ENCODE results near the gene CDH13.

Gene CDH13

GRCh38 chr16:82859662-82860061, 232.9 kb downstream of the CDH13 start:
- no peaks in the 10 kb centered on the region for H3K36me3 ChIP-seq (ENCODE audit: control insufficient read depth, insufficient read depth, low read length)
- no peak overlapping the region for H3K4me3 ChIP-seq (ENCODE audit: low read length)
- no peaks in the 10 kb centered on the region for H3K9me3 ChIP-seq (ENCODE audit: control insufficient read depth, insufficient read depth, low read length)
- WGBS (ENCODE audit: insufficient coverage, insufficient read length): no CpG with 5 or more reads among the region's 6 CpGs
- H3K4me1 ChIP-seq (ENCODE audit: control insufficient read depth, insufficient read depth, low read length): no peaks in the 10 kb centered on the region
- H3K27me3 ChIP-seq (ENCODE audit: control insufficient read depth, insufficient read depth, low read length): no peaks in the 10 kb centered on the region
- no peak overlapping the region for H3K27ac ChIP-seq (ENCODE audit: low read length)
- DNase-seq (ENCODE audit: low read depth, low spot score): no peak

- no CpG with 5 or more reads among the region's 7 CpGs for WGBS (ENCODE audit: insufficient coverage, insufficient read length)
- no peaks in the 10 kb centered on the region for H3K36me3 ChIP-seq (ENCODE audit: control insufficient read depth, insufficient read depth, low read length)
- no peak overlapping the region for H3K27ac ChIP-seq (ENCODE audit: low read length)
- H3K27me3 ChIP-seq (ENCODE audit: control insufficient read depth, insufficient read depth, low read length): no peaks in the 10 kb centered on the region
- H3K4me1 ChIP-seq (ENCODE audit: control insufficient read depth, insufficient read depth, low read length): no peaks in the 10 kb centered on the region
- H3K4me3 ChIP-seq (ENCODE audit: low read length): no peak overlapping the region
- no peaks in the 10 kb centered on the region for H3K9me3 ChIP-seq (ENCODE audit: control insufficient read depth, insufficient read depth, low read length)
- no peak for DNase-seq (ENCODE audit: low read depth, low spot score)
Measured at GRCh38 chr16:82860071-82860470, 233.3 kb downstream of the CDH13 start.

DNA sequence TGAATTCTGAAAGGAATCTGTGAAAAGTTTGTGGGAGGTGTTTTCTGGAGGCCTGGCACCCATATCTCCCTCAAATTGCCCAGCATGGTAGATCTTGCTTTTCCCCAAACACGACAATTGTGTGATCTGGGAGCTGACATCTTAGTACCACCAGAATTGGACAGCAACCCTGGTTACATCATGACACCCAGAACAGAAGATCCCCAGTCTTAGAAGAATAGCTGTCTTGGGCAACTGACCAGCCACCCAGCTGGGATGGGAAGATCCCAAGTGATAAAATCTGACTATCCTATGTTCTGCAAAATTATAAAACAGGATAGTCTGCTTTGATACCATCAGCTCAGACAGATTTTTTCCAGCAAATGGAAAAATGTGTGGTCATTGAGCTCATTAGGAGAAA, 235.3 kb downstream of the CDH13 start:
- Histone ChIP-seq H3K27me3 (ENCODE audit: control insufficient read depth, insufficient read depth, low read length) (no peaks in the 10 kb centered on the region), H3K4me3 (ENCODE audit: low read length) (no peak overlapping the region), H3K4me1 (ENCODE audit: control insufficient read depth, insufficient read depth, low read length) (no peaks in the 10 kb centered on the region), H3K9me3 (ENCODE audit: control insufficient read depth, insufficient read depth, low read length) (no peaks in the 10 kb centered on the region), H3K27ac (ENCODE audit: low read length) (no peak overlapping the region), H3K36me3 (ENCODE audit: control insufficient read depth, insufficient read depth, low read length) (no peaks in the 10 kb centered on the region)
- no peak for DNase-seq (ENCODE audit: low read depth, low spot score)
- WGBS (ENCODE audit: insufficient coverage, insufficient read length): no CpG with 5 or more reads among the region's 1 CpG

DNA sequence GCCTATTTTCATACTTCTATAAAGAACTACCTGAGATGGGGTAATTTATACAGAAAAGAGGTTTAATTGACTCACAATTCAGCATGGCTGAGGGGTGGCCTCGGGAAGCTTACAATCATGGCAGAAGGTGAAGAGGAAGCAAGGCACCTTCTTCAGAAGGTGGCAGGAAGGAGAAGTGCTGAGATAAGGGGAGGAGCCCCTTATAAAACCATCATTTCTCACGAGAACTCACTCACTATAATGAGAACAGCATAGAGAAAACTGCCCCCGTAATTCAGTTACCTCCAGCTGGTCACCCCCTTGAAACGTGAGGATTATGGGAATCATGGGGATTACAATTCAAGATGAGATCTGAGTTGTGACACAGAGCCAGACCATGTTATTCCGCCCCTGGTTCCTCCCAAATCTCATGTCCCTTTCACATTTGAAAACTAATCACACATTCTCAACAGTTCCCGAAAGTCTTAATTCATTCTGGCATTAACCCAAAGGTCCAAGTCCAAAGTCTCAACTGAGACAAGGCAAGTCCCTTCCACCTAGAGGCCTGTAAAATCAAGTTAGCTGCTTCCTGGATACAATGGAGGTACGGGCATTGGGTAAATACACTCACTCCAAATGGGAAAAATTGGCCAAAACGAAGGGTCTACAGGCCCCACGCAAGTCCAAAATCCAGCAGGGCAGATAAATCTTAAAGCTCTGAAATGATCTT, 237.7 kb downstream of the CDH13 start:
- Histone ChIP-seq H3K4me1 (ENCODE audit: control insufficient read depth, insufficient read depth, low read length) (no peaks in the 10 kb centered on the region), H3K27me3 (ENCODE audit: control insufficient read depth, insufficient read depth, low read length) (no peaks in the 10 kb centered on the region), H3K9me3 (ENCODE audit: control insufficient read depth, insufficient read depth, low read length) (no peaks in the 10 kb centered on the region), H3K4me3 (ENCODE audit: low read length) (no peak overlapping the region), H3K36me3 (ENCODE audit: control insufficient read depth, insufficient read depth, low read length) (no peaks in the 10 kb centered on the region), H3K27ac (ENCODE audit: low read length) (no peak overlapping the region)
- WGBS (ENCODE audit: insufficient coverage, insufficient read length): no CpG with 5 or more reads among the region's 9 CpGs
- no peak for DNase-seq (ENCODE audit: low read depth, low spot score)

- Histone ChIP-seq H3K27ac (ENCODE audit: low read length) (no peak overlapping the region), H3K4me3 (ENCODE audit: low read length) (no peak overlapping the region), H3K4me1 (ENCODE audit: control insufficient read depth, insufficient read depth, low read length) (no peaks in the 10 kb centered on the region), H3K36me3 (ENCODE audit: control insufficient read depth, insufficient read depth, low read length) (no peaks in the 10 kb centered on the region), H3K9me3 (ENCODE audit: control insufficient read depth, insufficient read depth, low read length) (no peaks in the 10 kb centered on the region), H3K27me3 (ENCODE audit: control insufficient read depth, insufficient read depth, low read length) (no peaks in the 10 kb centered on the region)
- DNase-seq (ENCODE audit: low read depth, low spot score): no peak
- WGBS (ENCODE audit: insufficient coverage, insufficient read length): no CpG with 5 or more reads among the region's 4 CpGs
Measured at GRCh38 chr16:82865412-82865811, 238.6 kb downstream of the CDH13 start.

- no peak for DNase-seq (ENCODE audit: low read depth, low spot score)
- Histone ChIP-seq H3K27me3 (ENCODE audit: control insufficient read depth, insufficient read depth, low read length) (no peaks in the 10 kb centered on the region), H3K27ac (ENCODE audit: low read length) (no peak overlapping the region), H3K4me3 (ENCODE audit: low read length) (no peak overlapping the region), H3K4me1 (ENCODE audit: control insufficient read depth, insufficient read depth, low read length) (no peaks in the 10 kb centered on the region), H3K36me3 (ENCODE audit: control insufficient read depth, insufficient read depth, low read length) (no peaks in the 10 kb centered on the region), H3K9me3 (ENCODE audit: control insufficient read depth, insufficient read depth, low read length) (no peaks in the 10 kb centered on the region)
- no CpG with 5 or more reads among the region's 1 CpG for WGBS (ENCODE audit: insufficient coverage, insufficient read length)
Measured at GRCh38 chr16:82867485-82867884, 240.7 kb downstream of the CDH13 start.

DNA sequence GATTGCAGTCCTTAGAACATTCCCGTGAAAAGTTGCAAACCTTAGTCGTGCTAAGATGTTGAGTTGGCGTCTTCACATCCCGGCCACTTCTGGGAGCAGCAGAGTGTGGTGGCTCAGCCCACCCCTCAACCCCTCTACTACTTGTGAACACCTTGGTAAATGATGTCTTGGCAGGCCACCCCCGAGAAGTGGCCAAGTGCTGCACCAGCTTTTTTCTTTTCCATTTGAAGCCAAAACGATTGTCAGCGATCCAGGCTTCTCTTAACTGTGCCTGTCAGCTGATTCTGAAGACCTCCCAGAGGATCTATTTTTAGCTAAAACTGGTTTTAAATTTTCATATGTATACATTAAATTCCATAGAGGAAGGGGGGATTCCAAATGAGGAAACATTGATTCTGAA, 247.5 kb downstream of the CDH13 start:
- DNase-seq (ENCODE audit: low read depth, low spot score): no peak
- H3K27ac ChIP-seq (ENCODE audit: low read length): no peak overlapping the region
- H3K36me3 ChIP-seq (ENCODE audit: control insufficient read depth, insufficient read depth, low read length): no peaks in the 10 kb centered on the region
- H3K9me3 ChIP-seq (ENCODE audit: control insufficient read depth, insufficient read depth, low read length): no peaks in the 10 kb centered on the region
- H3K4me3 ChIP-seq (ENCODE audit: low read length): no peak overlapping the region
- H3K27me3 ChIP-seq (ENCODE audit: control insufficient read depth, insufficient read depth, low read length): no peaks in the 10 kb centered on the region
- WGBS (ENCODE audit: insufficient coverage, insufficient read length): no CpG with 5 or more reads among the region's 7 CpGs
- H3K4me1 ChIP-seq (ENCODE audit: control insufficient read depth, insufficient read depth, low read length): peaks cover 4% of the 10 kb centered on the region; the same call in 1 of the 2 replicates

GRCh38 chr16:82874672-82875071, 247.9 kb downstream of the CDH13 start:
- Histone ChIP-seq H3K4me3 (ENCODE audit: low read length) (no peak overlapping the region), H3K9me3 (ENCODE audit: control insufficient read depth, insufficient read depth, low read length) (no peaks in the 10 kb centered on the region), H3K27ac (ENCODE audit: low read length) (no peak overlapping the region), H3K36me3 (ENCODE audit: control insufficient read depth, insufficient read depth, low read length) (no peaks in the 10 kb centered on the region), H3K27me3 (ENCODE audit: control insufficient read depth, insufficient read depth, low read length) (no peaks in the 10 kb centered on the region), H3K4me1 (ENCODE audit: control insufficient read depth, insufficient read depth, low read length) (peaks cover 4% of the 10 kb centered on the region; the same call in 1 of the 2 replicates)
- DNase-seq (ENCODE audit: low read depth, low spot score): peak; percentile 5
- no CpG with 5 or more reads among the region's 1 CpG for WGBS (ENCODE audit: insufficient coverage, insufficient read length)

DNA sequence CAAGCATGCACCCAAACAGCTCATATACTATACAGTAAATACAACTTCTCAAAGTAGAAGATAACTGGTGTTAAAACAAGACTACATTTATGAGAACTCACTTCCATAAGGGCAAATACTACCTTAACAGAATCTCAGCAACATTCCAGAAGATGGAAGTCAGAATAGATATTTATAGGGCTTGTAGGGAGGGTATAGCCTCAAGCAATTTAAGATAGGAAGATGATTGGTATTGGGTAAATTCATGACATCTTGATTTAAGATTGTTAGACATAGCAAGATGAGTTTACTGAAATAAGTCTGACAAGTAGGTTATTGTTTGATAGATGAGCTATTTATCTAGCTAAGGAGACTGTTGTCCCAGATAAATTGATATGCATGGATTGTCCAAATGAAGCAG, 250.2 kb downstream of the CDH13 start:
- no peak for DNase-seq (ENCODE audit: low read depth, low spot score)
- Histone ChIP-seq H3K4me1 (ENCODE audit: control insufficient read depth, insufficient read depth, low read length) (peaks cover 4% of the 10 kb centered on the region; the same call in 1 of the 2 replicates), H3K27me3 (ENCODE audit: control insufficient read depth, insufficient read depth, low read length) (no peaks in the 10 kb centered on the region)

DNA sequence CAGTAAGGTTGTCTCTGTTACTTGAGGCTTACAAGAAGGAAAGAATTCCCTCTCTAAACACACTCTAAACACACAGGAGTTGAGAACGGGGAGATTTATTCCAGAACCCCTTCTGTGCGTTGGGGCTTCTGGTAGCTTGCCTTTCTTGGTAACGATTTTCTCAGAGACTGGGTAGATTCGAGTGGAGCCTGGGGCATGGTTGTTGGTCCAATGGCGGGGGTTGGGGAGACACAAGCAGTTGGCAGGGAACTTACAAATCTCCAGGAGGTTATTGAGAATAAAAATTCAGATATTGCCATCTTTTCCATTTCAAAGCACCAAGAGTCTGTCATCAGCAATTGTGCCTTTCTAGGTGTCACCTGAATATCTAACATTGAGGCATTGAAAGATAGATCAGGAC, 251.7 kb downstream of the CDH13 start:
- H3K4me1 ChIP-seq (ENCODE audit: control insufficient read depth, insufficient read depth, low read length): peaks cover 6% of the 10 kb centered on the region; the same call in 1 of the 2 replicates
- no CpG with 5 or more reads among the region's 5 CpGs for WGBS (ENCODE audit: insufficient coverage, insufficient read length)
- no peak for DNase-seq (ENCODE audit: low read depth, low spot score)
- H3K9me3 ChIP-seq (ENCODE audit: control insufficient read depth, insufficient read depth, low read length): no peaks in the 10 kb centered on the region
- H3K4me3 ChIP-seq (ENCODE audit: low read length): no peak overlapping the region
- H3K27ac ChIP-seq (ENCODE audit: low read length): no peak overlapping the region
- H3K36me3 ChIP-seq (ENCODE audit: control insufficient read depth, insufficient read depth, low read length): no peaks in the 10 kb centered on the region
- no peaks in the 10 kb centered on the region for H3K27me3 ChIP-seq (ENCODE audit: control insufficient read depth, insufficient read depth, low read length)

More for the DNA sequence above, 250.2 kb downstream of the CDH13 start:
- no peak overlapping the region for H3K27ac ChIP-seq (ENCODE audit: low read length)
- H3K4me3 ChIP-seq (ENCODE audit: low read length): no peak overlapping the region
- no peaks in the 10 kb centered on the region for H3K9me3 ChIP-seq (ENCODE audit: control insufficient read depth, insufficient read depth, low read length)
- no peaks in the 10 kb centered on the region for H3K36me3 ChIP-seq (ENCODE audit: control insufficient read depth, insufficient read depth, low read length)

DNA sequence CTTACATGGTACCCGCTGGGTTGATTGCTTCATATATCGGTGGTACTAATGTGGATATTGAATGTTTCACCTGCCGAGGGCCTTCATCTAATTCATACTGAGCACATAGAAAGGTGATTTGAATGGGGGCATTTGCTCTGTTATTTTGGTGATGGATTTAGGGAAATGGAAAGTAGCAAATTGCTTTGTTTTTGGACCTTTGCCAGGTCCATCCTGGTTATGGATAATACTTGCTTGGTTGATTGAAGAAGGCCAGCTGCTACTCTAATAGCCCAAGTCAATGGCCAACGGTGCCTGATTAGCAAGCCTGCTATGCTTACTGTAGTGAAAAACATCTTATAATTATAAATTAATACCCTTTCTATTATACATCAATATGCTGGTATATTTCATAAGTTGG, 253.6 kb downstream of the CDH13 start:
- Histone ChIP-seq H3K27me3 (ENCODE audit: control insufficient read depth, insufficient read depth, low read length) (no peaks in the 10 kb centered on the region), H3K4me3 (ENCODE audit: low read length) (no peak overlapping the region), H3K27ac (ENCODE audit: low read length) (no peak overlapping the region), H3K36me3 (ENCODE audit: control insufficient read depth, insufficient read depth, low read length) (no peaks in the 10 kb centered on the region), H3K4me1 (ENCODE audit: control insufficient read depth, insufficient read depth, low read length) (peaks cover 2% of the 10 kb centered on the region; the same call in 1 of the 2 replicates), H3K9me3 (ENCODE audit: control insufficient read depth, insufficient read depth, low read length) (no peaks in the 10 kb centered on the region)
- no peak for DNase-seq (ENCODE audit: low read depth, low spot score)
- WGBS (ENCODE audit: insufficient coverage, insufficient read length): no CpG with 5 or more reads among the region's 4 CpGs
